Medulla oblongata (tissue), 1 donor: Measurements from ENCODE around the gene KRT83.
"Not testable (repeated sequence)": the region's sequence is repeated elsewhere in the genome, so short reads cannot be mapped to it uniquely, and the experiment has no call there.

ENCODE experiments used
- DNase-seq: peaks from one replicate; pipeline ENCODE4 v3.0.0-alpha.2; 2015; ENCODE audit errors: extremely low spot score

KRT83 gene

DNA sequence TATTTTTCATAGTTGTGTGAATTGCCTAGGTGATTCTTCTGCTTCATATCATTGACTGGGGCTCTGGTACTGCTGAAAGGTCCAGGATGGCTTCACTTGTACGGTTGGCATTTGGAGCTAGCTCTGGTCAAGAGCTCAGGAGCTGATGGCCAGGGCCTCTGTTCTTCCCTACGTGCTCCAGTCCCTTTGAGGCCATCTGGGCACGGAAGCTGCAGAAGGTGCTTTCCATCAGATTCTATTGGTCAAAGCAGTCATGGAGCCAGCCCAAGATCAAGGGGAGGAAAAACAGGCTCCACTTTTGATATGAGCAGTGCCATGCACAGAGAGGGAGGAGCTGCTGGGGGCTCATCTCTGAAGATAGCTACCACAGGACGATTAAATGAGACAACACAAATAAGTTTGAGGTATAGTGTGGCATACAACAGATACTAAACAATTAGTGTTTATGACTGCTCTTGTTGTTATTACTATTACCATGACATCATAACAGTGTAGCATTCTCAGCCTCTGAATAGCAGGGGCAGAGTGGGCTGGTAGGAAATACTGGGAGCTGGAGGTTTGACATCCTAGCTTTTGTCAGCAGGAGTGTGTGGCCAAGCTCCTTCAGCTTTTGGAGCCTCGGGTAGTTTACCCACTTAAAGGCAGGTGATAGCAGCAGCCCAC is 10.4 kb downstream of the KRT83 start:
- DNase-seq, result no peak

DNA sequence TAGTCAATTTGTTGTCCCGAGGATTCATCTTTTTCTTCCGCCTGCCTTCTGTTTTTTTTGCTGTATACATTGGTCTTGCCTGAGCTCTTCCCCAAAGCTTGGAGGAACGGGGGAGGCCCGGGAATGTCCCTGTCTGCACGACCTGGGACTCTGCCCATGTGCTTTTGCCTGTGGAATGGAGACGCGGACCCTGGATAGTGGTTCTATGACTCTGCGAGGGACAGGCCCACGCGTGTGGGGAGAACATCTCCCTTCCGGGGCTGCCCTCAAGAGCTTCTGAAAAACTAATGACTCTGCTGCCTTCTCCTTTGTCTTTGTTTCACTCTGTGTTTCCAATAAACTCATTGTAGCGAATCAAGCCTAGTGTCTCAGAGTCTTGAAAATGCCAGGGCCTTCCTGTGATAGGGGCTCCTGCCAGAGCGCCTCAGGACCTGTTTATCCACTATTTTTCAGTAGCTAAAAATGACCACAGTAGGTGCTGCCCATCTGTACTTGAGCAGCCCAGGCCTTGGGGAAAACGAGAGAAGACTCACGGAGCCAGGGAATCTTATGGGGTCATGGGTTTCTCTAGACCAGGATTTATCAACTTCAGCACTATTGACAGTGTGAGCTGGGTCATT is 12.3 kb downstream of the KRT83 start:
- peak; percentile 12 for DNase-seq

DNA sequence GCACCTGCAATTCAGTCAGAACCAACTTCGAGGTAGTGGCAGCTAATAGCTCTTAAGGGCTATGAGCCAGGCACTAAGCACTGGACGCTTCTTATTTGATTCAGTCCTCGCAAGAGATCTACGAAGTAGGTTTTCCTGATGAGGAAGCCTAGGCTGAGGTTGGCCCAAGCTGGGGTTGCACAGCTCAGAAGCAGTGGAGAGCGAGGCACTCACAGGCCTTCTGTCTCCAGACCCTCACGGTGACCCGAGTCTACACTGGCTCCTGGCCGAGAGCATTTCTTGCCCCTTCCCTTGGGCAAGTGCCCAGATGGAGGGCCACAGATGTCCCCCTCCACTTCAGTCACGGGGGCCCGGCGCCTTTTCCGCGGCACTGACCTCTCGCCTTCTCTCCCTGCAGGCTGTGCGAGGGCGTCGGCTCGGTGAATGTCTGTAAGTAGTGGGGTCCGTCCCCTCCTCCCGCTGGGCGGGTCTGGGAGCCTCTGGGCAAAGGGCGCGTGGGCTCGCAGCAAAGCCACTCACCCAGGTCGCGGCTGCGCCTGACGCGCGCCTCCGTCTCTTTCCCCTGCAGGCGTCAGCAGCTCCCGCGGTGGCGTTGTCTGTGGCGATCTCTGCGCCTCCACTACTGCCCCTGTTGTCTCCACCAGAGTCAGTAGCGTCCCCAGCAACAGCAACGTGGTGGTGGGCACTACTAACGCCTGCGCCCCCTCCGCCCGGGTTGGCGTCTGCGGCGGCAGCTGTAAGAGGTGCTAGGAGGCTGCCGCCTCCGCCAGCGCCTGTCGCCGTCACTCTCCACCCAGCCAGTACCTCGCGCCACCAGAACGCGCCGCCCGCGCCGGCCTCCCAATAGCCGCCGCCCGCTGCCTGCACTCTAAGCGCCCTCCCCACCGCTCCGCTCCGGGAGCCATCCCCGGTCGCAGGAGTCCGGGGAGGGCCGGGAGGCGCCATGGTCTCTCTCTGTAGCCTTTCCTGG is 13.1 kb downstream of the KRT83 start:
- peak; percentile 46 for DNase-seq

DNA sequence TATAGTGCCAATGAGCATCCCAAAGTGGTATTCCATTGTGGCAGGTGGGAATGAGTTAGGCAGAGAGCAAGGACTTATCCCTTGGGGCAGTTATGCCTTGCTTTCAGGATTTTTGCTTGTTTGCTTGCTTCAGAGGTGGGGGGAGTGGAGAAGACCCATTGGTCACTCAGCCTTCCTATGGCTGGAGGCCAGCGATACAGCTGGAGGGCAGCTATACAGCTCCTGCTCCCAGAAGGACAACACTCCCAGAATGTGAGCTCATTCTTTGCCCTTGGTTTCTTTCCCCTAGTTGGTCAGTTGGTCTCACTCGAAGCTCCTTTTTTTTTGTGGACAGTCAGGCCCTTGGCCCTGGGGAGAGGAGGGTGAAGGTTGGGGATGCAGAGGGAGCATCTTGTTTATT is 14.5 kb downstream of the KRT83 start:
- DNase-seq, result no peak

DNA sequence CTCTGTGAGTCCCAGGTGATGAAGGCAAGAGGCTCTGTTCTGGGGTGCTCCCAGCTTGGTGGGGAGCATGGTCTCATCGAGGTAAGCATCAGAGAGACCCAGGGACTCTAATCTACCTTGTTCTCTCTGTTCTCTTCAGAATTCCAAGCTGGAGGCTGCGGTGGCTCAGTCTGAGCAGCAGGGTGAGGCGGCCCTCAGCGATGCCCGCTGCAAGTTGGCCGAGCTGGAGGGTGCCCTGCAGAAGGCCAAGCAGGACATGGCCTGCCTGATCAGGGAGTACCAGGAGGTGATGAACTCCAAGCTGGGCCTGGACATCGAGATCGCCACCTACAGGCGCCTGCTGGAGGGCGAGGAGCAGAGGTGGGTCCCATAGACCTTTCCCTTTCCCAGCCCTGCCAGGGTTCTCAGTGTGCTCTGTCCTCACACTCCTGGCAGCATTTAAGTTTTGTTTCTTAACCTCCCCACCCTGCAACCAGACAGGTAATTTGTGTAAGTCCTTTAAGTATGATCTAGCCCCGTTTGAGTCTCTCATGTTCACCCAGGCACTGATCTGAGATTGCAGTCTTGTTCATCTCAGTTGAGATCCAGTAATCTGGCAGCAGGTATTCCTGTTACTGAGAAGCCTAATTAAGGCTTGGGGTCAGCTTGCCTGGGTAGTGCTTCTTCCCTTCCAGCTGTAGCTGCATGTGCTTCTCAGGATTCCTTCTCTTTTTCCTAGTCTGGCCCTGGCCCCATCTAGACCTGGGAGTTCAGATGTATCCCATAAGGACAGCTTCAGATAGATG is 15.1 kb downstream of the KRT83 start:
- DNase-seq, result no peak

DNA sequence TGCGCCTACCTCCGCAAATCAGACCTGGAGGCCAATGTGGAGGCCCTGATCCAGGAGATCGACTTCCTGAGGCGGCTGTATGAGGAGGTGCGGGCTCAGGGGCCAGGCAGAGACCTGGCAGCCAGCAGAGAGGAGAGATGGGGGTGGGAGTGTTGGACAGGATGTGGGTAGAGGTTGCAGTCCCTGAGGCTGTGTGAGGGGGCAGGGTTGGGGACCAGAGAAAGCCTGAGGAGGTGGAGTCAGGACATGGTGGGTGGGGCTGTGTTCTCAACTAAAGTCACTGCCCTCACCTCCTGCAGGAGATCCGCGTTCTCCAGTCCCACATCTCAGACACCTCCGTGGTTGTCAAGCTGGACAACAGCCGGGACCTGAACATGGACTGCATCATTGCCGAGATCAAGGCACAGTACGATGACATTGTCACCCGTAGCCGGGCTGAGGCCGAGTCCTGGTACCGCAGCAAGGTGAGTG is 16.2 kb downstream of the KRT83 start:
- not testable (repeated sequence) for DNase-seq

DNA sequence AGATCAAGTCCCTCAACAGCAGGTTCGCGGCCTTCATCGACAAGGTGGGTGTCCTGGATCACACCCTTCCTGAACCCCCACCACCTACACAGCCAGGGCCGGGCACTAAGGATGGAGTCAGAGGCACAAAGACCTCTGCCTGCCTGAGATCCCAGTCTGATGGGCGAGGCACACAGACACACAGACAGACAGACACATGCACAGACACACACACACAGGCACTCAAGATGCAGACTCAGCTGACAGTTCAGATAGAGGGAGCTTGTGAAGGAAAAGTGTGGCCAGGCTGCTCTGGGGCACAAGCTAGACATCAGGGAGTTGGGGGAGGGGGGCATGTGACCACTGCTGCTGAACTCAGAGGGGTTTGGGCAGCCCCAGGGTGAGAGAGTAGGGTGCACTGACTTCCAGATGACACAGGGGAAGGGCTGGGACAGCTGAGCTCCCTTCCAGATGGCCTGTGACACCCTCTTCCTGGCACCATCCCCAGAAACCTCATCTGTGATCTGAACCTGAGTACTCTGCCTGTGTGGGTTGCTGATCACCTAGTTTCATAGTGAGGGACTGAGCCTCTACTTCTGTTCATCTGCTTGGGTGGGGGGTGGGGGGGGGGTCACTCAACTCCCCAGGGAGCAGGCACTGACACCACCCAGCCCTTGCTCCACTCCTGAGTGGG is 18.8 kb downstream of the KRT83 start:
- DNase-seq, result not testable (repeated sequence)

DNA sequence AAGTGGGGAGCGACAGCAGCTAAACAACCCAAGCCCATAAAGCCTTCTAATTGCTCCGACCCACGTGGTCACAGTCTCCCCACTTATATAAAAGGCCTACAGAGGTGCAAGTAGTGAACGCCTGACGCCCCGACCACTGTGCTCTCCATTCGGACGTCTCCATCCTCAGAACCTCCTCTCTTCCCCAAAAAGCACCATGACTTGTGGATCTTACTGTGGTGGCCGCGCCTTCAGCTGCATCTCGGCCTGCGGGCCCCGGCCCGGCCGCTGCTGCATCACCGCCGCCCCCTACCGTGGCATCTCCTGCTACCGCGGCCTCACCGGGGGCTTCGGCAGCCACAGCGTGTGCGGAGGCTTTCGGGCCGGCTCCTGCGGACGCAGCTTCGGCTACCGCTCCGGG is 19.5 kb downstream of the KRT83 start:
- DNase-seq, result not testable (repeated sequence)

DNA sequence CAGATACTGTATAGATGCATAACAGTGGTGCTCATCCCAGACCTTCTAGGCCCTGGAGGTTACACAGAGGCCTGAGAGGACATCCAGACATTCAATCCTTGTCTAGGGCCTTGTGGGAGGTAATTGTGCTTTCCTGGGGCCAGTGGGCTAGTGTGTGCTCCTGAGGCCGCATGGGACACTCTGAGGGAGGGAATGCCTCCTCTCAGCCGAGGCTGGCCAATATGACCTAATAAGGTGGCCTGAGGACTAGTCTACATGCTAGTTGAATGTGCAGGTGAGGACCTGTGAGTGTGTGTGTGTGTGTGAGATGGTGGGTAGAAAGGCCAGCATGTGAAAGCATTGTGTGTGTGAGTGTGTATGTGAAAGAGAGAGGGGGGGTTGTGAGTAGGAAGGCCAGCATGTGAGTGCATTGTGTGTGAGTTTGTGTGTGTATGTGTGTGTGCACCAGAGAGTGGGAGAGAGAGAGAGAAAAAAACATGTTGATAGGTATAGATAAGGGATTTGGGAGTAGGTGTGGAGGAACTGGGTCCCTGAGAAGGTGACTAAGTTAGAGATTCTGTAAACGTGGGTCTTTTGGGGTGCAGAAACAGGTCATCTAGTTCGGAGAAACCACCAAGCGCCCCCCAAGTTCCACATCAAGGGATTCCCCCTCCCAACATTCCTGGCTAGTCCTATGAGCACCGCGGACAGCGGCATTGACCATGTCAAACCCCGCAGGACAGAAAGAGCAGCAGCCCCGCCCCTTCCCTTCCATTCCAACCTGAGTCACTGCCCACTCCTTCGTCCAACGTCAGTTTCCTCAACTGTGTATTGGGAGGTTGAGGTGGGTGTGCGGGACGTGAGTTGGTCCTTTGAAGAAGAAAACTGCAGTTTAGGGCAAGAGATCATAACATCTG is 20.2 kb downstream of the KRT83 start:
- DNase-seq, result no peak

DNA sequence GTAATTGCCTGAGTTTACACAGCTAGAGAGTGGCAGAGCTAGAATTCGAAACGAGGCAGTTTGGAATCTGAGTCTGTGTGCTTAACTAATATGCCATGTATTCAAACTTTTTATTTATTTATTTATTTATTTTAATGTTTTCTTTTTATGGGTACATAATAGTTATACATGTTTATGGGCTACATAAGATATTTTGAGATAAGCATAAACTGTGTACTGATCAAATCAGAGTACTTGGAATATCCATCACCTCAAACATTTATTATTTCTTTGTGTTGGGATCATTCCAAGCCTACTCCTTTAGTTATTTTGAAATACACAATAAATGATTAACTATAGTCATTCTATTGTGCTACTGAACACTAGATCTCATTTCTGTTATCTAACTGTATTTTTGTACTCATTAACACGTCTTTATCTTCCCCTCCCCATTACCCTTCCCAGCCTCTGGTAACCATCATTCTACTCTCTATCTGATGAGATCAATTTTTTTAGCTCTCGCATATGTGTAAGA is 22.5 kb downstream of the KRT83 start:
- no peak for DNase-seq

DNA sequence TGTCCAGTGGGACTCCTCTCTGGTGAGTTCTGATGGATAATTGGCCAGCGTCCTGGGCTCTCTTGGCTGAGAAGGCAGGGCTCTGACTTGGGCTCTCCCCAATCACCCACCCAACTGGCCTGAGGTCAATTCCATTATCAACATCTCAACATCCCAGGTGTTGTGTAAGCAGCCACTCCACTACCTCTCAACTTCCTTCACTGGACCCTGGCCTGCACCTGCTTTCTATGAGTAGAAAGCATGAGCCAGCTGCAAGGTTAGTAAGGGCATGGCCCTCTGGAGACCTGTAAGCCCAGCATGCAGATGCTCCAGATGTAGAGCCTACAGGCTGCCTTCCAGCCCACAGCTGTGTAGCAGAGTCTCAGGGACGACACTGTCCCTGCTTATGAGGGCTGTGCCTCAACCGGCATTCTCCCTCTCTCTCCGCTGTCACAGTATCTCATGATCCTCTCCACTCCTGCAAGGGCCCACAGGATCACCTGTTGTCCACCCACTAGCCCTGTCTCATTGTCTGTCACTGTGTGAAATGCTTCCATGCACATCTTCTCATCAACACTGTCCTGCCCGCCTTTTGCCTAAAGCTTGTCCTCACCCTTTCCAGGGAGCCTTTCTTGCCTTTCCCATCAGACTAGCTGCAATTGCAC is 24.5 kb downstream of the KRT83 start:
- DNase-seq, result no peak

DNA sequence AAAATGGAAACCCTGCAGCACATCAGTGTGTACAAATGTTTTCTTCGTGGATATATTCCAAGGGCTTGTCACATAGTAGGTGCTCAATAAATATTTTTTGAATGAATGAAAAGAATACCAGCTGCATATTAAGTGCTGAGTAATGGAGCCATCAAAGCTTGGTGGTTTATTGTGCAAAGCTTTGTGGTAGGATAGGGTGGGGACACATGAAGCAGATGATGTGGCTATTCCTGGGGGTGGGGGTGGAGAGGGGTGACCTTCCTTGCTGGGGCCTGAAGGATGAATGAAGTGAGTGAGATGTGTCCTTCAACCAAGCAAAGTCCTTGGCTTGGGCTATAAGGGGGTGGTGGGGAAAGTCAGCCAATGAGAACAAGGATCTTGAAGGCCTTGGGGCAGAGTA is 25.5 kb downstream of the KRT83 start:
- DNase-seq, result no peak

DNA sequence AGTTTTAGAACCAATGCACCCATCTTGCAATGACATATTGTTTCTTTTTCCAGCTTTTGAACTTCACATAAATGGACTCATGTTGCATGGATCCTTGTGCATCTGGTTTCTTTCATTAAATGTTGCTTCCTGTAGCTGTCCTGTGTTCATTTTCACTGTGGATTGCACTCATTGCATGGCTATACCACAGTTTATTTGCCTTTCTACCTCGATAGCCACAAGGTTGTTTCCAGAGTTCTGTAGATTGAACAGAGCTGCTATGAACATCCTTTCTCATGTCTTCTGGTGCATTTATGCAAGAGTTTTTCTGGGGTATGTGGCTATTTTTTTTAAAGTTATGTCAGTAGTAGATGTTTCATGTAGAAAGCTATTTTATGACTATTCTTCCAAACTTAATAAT is 26.4 kb downstream of the KRT83 start:
- DNase-seq, result no peak

DNA sequence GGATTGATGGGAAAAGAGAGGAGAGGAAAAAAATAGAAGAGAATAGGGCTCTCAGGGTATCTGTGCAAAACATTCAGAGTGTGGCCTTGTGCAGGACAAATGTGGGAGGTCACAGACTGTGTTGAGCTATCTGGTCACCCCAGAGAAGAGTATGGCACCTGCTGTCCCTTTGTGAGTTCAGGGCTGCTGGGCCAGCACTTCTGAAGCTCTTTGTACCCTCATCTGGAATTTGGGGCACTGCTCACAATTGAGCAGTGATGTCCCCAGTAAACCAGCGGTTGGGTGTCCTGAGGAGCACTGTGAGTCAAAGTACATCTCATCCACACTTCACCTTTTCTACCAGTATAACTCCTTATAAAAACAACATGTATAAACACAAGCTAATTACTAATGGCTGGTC is 27.3 kb downstream of the KRT83 start:
- no peak for DNase-seq

DNA sequence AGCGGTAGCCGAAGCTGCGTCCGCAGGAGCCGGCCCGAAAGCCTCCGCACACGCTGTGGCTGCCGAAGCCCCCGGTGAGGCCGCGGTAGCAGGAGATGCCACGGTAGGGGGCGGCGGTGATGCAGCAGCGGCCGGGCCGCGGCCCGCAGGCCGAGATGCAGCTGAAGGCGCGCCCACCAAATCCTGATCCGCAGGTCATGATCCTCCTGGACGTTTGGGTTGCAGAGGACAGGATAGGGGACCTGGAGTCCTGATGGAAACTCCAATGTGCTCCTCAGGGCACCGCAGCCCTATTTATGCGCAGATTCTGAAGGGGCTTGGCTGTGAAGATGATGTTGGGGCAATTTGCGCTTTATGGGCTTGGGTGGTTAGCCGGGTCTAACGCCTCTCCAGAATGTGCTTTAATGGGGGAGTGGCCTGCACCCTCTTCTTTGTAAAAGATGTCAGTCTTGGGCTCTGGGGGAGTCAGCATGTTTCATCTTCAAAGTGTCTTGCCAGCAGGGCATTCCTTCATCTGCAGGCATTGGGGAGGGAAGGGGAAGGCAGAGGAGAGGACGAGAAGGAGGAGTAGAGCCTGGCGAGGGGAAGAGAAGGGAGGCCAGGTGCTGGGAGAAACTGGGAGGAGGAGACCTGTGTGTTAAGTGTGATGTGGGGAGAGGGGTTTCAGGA is 29.8 kb downstream of the KRT83 start, which contains the start of gene KRT81:
KRT81 (minus strand) TSS at position 268 of the 669 bp plus-strand sequence; CDS start at position 199, 69 bp downstream.
- DNase-seq, result no peak

DNA sequence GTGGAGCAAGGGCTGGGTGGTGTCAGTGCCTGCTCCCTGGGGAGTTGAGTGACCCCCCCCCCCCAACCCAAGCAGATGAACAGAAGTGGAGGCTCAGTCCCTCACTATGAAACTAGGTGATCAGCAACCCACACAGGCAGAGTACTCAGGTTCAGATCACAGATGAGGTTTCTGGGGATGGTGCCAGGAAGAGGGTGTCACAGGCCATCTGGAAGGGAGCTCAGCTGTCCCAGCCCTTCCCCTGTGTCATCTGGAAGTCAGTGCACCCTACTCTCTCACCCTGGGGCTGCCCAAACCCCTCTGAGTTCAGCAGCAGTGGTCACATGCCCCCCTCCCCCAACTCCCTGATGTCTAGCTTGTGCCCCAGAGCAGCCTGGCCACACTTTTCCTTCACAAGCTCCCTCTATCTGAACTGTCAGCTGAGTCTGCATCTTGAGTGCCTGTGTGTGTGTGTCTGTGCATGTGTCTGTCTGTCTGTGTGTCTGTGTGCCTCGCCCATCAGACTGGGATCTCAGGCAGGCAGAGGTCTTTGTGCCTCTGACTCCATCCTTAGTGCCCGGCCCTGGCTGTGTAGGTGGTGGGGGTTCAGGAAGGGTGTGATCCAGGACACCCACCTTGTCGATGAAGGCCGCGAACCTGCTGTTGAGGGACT is 30.6 kb downstream of the KRT83 start:
- not testable (repeated sequence) for DNase-seq

DNA sequence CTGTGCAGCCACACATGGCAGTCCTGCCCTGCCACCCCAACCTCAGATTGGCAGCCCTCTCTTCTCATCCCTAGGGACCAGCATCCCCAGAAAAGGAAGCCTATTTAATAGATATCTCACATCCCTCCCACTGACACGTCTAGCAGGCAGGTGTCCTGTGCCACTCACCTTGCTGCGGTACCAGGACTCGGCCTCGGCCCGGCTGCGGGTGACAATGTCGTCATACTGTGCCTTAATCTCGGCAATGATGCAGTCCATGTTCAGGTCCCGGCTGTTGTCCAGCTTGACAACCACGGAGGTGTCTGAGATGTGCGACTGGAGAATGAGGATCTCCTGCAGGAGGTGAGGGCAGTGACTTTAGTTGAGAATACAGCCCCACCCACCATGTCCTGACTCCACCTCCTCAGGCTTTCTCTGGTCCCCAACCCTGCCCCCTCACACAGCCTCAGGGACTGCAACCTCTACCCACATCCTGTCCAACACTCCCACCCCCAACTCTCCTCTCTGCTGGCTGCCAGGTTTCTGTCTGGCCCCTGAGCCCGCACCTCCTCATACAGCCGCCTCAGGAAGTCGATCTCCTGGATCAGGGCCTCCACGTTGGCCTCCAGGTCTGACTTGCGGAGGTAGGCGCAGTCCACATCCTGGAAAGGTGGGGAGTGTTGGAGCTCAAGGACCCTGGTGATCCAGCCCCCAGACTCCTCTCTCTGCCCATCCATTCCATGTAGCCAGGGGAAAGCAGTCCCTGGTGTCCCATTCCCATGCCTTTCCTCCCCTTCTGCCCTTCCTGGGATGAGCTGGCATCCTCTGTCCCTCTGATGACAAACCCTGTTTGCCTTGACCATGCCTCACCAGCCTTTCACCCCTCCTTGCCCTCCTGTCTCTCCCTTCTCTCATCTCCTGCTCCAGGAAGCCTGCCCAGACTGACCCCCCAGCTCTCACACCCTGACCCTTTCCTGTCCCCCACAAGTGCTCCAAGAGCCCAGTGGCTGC is 33.1 kb downstream of the KRT83 start:
- not testable (repeated sequence) for DNase-seq
